NCI-H69 (cell line): ENCODE results near the gene SPTBN1.
A peak's percentile ranks its signal among the peaks of the same experiment; 100 is the strongest.

Source experiments
- DNase-seq: peaks from one replicate; lab custom pipeline; 2025; lab: John Stamatoyannopoulos, UW

The SPTBN1 gene

GRCh38 chr2:54590216-54591120, 134.3 kb downstream of the SPTBN1 start:
- no peak for DNase-seq

DNA sequence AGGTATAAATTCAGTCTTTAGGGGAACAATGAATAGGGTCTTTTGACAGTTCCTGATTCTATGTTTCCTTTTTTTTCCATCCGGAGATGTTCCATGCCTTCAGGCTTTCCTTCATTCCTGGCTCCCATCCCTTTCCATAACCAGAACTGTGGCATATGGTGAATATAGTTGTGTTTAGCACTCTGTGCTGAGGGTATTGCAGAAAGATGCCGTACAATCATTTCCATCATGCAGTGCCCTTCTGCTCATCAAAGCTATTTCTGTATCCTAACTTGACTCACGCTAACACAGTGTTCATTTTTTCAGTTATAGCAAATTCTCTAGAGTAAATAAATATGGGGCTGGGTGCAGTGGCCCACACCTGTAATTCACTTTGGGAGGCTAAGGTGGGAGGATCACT, 135.4 kb downstream of the SPTBN1 start:
- no peak for DNase-seq

DNA sequence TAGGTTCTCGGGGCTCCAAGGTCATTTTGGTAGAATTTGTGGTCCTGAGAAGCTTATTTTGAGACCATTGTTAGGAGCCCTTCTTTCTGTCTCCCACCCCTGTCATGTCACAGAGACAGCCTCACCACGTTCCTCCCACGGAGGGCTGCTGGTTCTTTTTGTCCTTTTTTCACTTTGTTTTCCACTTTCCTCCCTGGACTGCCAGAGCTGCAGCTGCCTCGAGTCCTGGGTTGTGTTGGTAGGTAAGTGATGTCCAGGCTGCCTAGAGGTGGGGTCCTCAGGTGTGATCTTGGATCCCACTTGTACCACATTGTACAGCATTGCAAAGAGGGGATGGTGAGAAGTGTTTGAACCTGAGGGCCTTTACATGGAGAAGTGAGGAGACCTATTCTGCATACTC, 137.1 kb downstream of the SPTBN1 start:
- no peak for DNase-seq

DNA sequence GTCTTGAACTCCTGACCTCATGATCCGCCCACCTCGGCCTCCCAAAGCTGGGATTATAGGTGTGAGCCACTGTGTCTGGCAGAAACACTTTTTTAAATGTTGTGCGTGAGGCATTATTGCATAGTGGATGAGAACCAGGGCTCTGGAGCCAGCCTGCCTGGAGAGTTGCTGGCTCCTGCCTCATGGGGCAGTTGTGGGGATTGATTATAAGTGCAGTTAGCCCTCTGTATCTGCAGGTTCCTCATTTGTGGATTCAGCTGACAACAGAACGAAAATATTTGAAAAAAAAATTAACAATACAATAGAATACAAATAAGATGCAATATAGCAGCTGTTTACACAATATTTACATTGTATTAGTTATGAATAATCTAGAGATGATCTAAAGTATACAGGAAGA, 137.9 kb downstream of the SPTBN1 start:
- no peak for DNase-seq

GRCh38 chr2:54595161-54595803, 139.2 kb downstream of the SPTBN1 start:
- no peak for DNase-seq

GRCh38 chr2:54595999-54596902, 140.1 kb downstream of the SPTBN1 start:
- peak; percentile 20 for DNase-seq

- DNase-seq: peak; percentile 40
These were observed 141.2 kb downstream of the SPTBN1 start for GRCh38 chr2:54597153-54597848.

DNA sequence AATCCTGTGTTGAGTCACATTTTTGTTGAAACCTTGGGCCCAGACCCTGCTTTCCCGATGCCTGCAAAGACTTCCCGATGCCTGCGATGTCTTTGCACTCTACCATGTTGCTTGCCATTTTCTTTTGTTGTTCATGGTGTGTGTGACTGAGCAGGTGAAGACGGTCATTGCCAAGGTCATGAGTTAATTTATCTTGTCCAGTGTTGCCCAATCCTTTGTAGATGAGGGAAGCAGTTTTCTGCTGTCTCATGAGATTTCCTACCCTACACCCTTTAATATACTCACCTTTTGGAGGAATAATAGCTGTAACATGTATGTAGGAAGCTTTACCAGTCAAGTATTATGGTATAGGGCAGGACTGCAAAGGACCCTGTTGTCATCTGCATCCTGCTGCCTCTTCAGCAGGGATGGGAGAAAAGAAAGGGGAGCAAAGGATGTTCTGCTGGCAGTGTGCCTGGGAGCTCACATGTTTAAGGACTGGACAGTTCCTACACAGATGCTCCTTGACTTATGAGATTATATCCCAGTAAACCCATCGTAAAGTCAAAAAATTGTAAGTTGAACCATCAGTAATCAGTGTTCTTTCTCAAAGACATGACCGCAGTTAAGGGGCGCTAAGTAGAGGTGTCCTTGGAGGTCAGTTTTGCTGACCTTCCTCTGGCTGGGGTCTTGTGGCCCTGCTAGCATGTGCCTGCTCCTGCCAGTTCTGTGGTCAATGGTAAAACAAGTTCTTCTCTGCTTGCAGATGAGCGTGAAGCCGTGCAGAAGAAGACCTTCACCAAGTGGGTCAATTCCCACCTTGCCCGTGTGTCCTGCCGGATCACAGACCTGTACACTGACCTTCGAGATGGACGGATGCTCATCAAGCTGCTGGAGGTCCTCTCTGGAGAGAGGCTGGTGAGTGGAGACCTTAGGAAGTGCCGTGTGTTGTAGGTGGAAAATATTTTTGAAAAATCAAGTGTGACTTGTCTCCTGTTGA, 142.5 kb downstream of the SPTBN1 start:
- DNase-seq: no peak

DNA sequence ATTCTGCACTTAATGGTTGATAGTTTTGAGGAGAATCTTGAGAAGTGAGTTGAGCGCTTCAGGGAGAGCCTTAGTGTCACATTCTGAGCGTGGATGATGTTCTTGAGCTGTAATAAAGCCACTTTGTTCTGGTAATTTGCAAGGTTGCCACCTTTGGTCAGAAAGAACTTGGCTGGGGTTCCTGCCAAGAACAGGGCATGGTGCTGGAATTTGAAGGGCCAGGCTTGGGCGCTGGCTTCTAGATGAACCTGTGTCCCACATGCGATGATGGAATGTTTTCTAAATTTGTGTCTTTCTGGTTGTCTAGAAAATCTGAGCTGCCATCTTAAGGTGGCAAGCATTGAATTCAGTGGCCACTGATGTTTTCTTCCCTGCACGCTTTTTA, 143.2 kb downstream of the SPTBN1 start:
- no peak for DNase-seq

- DNase-seq: no peak
These were observed 143.8 kb downstream of the SPTBN1 start for GRCh38 chr2:54599914-54600313.

DNA sequence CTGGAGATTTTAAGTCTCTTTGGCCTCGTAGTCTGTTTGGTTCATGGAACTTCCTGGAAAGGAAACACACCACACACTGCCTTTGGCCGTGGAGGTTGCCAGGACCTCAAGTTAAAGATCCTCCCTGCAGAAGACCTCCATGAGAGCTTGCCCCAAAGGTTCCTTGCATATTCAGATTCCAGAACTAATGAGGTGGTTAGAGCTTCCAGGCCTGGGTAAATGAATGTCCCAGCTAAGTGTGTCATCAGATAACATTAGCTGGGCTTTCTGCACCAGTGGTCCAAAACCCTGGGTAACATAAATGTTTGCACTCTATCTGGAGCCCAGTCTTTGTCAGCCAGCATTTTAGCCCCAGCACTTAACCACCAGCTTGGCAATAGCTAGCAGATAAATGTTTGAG, 145.2 kb downstream of the SPTBN1 start:
- no peak for DNase-seq

DNA sequence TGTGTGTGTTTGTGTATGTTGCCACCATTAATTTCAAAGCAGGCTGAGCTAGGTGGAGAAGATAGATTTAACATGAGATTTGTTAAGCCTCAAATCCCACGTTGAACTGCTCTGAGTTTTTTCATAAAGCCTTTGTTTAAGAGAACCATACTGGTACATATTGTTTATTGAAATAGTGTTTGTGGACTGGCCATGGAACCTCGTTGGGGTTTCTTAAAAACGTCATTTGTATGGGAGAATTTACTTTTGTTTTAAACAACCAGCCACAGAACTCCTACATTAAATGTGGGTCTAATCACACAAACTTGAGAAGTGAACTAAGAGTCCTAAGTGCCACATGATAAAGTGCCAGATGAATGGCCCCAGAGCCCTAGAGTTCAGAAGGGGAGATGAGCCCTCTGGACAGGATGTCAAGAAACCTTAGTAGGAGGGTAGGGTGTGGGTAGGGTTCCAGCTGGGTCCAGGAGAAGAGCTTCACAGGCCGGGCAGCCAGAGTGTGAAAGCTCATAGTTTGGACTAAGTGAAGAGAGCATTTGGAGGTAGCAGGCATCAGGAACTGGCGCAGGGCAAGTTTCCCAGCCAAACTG, 146.7 kb downstream of the SPTBN1 start:
- DNase-seq: no peak

- no peak for DNase-seq
These were observed 147.2 kb downstream of the SPTBN1 start for GRCh38 chr2:54603357-54603756.

DNA sequence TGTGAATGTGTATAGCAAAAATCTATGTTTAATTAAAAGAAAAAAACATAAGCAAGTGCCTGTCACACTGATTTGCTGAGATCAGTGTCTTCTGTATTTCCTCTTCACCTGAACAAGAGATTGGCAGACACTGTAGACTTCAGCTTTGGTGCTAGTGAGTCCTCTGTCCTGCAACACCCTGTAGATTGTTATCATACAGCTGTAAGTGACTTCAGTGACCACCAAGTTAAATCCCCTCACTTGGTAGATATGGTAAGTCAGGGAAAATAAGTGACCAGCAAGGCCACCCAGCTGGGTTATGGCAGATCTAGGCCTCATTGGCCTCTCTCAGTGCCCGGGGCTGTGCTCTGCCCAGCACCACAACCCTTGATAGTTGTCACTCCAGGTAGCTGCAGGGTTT, 147.7 kb downstream of the SPTBN1 start:
- no peak for DNase-seq

GRCh38 chr2:54604871-54605270, 148.7 kb downstream of the SPTBN1 start:
- DNase-seq: no peak

DNA sequence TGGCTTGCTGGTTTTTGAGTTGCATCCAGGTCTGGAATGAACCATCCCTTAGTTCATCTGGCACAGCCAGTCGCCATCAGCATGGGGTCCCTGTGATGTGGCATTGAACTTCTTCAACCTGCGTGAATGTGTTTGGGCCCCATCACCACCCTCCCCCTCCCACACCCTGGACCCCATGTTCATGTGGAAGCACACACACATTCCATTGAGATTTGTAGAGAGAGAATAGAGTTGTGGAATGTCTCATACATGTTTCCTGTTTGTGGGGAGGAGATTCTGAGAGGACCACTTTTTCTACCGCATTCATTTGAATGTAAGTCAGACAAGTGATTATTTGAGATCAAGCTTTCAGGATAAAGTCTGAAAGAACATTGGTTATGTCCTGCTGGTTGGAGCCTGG, 149.7 kb downstream of the SPTBN1 start:
- DNase-seq: no peak

DNA sequence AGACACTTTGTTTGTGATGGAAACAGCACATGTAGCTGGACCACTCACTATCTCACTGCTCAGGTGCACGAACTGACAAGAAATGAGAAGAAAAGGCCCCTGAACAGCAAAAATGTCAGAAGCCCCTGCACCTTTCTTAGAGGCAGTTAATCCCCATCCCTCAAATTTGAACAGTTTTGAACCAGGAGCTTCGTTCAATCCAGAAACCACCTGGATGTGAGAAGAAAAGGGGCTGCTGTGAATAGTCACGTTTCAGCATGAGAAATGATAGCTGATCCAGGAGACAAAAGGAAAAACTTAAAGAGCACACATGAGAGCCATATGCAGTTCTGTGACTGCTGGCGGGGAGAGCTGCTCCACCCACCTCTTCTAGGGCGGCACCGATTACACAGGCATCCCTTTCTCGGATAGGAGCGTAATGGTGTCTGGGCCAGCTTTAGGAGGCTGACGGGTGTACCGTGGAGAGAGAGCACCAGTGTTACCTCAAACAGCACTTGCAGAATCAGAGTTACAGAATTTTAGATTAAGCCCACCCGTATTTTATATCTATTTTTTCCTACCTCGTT, 150.3 kb downstream of the SPTBN1 start:
- DNase-seq: no peak

GRCh38 chr2:54608224-54608623, 152.1 kb downstream of the SPTBN1 start:
- DNase-seq: no peak

DNA sequence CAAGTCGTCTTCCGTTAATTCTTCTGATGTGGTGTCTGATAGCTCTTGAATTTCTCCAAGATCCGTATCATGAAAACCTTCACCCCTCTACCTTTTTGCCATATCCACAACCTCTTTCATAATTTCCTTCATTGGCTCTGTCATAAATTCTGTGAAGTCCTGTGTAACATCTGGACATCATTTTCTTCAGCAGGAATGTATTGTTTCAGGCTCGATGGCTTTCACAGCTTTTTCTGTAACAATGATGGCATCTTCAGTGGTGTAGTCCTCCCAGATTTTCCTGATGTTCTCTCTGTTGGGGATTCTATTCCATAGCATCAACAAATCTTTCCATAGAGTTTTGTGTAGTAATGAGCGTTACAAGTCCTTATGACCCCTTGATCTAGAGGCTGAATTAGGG, 153.1 kb downstream of the SPTBN1 start:
- DNase-seq: no peak

DNA sequence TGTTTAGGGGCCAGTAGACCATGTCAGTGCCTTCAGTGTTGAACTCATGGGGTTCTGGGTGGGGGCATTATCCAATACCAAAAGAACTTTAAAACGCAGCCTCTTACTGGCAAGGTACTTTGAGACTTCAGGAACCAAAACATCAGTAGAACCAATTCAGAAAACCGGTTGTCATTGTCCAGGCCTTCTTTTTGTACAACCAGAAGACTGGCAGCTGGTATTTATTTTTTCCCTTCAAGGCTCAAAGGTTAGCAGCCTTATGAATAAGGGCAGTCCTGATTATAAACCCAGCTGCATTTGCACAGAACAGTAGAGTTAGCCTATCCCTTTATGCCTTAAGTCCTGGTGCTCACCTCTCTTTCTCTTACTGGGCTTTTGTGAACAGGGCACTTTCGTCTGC, 153.5 kb downstream of the SPTBN1 start:
- no peak for DNase-seq
